HL-60 (cell line): Measurements from ENCODE around the gene PHACTR3.

Experiments
- POLR2AphosphoS5 ChIP-seq: IDR thresholded peaks from 2 replicates; pipeline ENCODE4 v1.6.1; 2012; ENCODE audit warnings: low read depth
- SPI1 ChIP-seq: IDR thresholded peaks from 2 replicates; pipeline ENCODE4 v1.6.1; 2012; ENCODE audit warnings: low read depth, mild to moderate bottlenecking, borderline replicate concordance
- TF ChIP-seq, protein P1 (sequence below): IDR thresholded peaks from one replicate; pipeline ENCODE4 v1.5.1; 2011; ENCODE audit warnings: low read length, control low read depth, inconsistent platforms; ENCODE audit not compliant: insufficient read depth
- TF ChIP-seq, protein P2 (sequence below): IDR thresholded peaks from 2 replicates; pipeline ENCODE4 v1.6.1; 2012; ENCODE audit warnings: low read depth; ENCODE audit not compliant: insufficient replicate concordance

DNA sequence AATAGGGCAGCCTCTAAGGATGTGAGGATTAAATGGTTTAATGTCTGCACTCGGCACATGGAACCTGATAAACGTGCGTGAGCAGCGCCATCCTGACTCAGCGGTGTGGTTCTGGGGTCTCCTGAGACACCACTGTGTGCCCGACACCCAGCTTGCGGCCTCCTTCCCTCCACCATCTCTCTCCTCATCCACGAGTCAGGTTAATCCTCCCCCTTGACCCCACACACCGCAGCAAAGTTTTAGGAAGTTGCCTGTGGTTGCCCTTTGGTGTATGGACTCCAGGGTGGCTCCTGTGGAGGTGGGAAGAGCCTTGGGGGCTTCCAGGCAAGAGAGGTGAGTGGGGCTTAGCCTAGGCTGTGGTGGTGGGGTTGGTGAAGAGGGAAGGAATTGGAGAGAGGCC lies 68.2 kb downstream of the PHACTR3 start:
- TF ChIP-seq, protein P1, sequence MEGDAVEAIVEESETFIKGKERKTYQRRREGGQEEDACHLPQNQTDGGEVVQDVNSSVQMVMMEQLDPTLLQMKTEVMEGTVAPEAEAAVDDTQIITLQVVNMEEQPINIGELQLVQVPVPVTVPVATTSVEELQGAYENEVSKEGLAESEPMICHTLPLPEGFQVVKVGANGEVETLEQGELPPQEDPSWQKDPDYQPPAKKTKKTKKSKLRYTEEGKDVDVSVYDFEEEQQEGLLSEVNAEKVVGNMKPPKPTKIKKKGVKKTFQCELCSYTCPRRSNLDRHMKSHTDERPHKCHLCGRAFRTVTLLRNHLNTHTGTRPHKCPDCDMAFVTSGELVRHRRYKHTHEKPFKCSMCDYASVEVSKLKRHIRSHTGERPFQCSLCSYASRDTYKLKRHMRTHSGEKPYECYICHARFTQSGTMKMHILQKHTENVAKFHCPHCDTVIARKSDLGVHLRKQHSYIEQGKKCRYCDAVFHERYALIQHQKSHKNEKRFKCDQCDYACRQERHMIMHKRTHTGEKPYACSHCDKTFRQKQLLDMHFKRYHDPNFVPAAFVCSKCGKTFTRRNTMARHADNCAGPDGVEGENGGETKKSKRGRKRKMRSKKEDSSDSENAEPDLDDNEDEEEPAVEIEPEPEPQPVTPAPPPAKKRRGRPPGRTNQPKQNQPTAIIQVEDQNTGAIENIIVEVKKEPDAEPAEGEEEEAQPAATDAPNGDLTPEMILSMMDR: no peak
- TF ChIP-seq, protein P2, sequence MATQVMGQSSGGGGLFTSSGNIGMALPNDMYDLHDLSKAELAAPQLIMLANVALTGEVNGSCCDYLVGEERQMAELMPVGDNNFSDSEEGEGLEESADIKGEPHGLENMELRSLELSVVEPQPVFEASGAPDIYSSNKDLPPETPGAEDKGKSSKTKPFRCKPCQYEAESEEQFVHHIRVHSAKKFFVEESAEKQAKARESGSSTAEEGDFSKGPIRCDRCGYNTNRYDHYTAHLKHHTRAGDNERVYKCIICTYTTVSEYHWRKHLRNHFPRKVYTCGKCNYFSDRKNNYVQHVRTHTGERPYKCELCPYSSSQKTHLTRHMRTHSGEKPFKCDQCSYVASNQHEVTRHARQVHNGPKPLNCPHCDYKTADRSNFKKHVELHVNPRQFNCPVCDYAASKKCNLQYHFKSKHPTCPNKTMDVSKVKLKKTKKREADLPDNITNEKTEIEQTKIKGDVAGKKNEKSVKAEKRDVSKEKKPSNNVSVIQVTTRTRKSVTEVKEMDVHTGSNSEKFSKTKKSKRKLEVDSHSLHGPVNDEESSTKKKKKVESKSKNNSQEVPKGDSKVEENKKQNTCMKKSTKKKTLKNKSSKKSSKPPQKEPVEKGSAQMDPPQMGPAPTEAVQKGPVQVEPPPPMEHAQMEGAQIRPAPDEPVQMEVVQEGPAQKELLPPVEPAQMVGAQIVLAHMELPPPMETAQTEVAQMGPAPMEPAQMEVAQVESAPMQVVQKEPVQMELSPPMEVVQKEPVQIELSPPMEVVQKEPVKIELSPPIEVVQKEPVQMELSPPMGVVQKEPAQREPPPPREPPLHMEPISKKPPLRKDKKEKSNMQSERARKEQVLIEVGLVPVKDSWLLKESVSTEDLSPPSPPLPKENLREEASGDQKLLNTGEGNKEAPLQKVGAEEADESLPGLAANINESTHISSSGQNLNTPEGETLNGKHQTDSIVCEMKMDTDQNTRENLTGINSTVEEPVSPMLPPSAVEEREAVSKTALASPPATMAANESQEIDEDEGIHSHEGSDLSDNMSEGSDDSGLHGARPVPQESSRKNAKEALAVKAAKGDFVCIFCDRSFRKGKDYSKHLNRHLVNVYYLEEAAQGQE: no peak
- no peak for TF ChIP-seq POLR2AphosphoS5
- no peak for TF ChIP-seq SPI1
